Dedifferentiated amniotic fluid mesenchymal stem cell (primary cell): ENCODE results near the gene KCNMA1.

Experiments used
- DNase-seq: peaks from one replicate; pipeline ENCODE4 v3.0.0-alpha.2; 2016; ENCODE audit errors: extremely low spot score

The KCNMA1 gene

DNA sequence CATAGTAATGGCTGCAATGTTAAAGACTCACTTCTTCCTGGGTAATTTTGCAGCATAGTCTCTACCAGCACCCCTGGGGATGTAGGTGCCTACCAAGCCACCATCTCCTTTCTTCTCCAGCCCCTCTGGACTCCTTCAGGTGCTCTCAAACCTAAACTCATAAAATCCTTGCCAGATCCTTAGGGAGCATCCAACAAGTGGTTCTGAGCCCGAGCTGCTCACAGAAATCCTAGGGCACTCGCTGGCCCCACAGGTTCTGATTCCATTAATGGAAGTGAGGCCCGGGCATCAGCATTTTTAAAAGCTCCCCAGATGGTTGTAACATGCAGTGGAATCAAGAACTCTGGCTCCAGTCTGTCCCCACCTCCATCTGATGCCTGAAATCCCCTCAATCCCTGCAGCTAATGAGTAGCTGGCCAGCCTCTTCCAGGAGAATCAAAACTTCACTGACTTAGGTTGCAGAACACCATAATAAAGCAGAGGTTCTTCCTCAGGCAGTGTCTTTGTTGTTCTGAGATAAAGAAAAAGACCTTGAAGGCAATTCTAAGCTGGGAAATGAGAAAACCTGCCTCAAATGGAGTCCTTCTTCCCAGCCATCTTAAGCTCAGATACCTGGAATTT, 336.8 kb downstream of the KCNMA1 start:
- no peak for DNase-seq

DNA sequence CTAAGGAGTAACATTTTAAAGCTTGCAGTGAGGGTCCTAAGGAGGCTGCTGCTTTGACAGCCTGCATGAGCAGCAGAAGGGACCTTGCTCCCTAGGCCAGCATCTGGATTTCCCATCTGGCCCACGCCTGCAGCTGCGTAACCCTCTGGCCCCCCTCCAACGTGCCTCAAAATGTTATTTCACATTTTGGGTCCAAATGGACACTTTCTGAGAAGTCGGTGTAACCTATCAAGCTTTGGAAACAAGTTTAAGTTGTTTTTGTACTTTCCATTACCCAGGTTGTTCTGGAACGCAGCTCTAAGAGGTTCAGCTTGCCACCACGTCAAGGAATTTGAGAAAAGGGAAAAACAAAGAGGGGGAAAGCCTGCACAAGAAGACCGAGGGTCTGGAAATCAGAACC, 338.3 kb downstream of the KCNMA1 start:
- DNase-seq: no peak

DNA sequence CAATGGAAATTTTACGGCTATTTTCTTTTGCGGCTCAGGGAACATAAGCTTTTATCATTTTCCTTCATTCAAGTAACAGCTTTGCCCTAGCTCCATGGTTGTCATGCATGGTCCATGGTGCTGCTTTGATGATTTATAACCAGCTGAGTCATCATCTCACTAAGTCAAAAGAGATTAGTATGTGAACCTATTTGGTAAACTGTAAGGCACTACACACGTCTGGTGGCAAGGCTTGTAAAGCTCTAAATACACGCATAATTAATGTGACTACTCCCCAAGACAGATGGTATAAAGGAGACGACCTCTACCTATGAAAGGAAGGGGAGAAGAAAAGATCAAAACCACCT, 340.2 kb downstream of the KCNMA1 start:
- no peak for DNase-seq

DNA sequence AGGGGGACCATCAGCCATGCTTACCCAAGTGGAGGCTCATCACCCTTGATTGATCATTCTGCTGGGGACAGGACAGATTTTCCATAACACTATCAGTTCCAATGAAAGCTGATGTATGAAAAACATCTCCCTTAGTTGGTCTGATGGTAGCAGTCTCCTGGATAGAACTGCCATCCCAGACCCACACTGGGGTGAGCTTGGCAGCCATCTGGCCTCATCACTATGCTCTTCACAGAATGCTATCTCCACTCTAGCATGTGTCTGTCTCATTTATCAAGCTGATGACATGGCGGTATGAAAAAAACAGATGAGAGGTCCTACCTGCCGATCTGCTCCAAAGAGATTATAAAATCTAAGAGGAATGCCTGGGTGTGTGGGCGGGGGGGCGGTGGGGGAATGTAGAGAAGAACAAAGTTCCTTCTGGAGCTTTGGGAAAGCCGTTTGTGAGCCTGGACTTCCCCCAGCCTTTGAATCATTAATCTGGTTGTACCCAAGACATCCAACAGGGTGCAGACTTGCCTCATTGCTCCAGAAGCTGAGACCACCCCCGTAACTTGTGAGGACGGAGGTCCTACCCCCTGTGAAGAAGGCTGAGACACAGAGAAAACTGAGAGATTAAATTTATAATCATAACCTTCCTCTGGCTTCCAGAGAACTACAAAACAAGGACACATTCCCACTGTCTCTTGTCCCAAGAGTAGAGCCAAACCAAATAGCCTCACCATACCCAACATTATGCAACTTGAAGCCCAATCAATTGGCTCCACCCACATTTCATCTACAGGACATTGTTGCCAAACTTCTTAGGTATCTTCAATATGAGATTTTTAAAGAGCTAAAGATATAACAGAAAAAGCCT, 340.8 kb downstream of the KCNMA1 start:
- no peak for DNase-seq

DNA sequence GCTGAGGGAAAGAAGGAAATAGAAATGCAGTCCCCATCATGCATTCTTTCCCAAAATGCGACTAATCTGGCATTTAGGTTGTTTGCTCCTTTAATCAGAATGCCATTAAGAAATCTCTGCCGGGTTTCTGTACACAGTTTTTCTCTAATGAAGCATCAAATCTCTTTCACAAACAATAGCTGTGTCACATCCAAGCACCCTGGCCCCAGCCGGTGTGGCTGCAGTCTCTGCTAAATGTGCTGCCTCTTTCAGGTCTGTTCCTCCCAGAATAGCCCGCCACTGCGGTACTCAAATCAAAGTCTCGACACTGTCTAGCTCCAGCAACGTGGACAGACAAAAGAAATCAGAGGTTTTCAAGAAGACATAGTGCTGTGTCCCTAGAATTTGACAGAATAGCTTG, 343.8 kb downstream of the KCNMA1 start:
- DNase-seq: no peak

DNA sequence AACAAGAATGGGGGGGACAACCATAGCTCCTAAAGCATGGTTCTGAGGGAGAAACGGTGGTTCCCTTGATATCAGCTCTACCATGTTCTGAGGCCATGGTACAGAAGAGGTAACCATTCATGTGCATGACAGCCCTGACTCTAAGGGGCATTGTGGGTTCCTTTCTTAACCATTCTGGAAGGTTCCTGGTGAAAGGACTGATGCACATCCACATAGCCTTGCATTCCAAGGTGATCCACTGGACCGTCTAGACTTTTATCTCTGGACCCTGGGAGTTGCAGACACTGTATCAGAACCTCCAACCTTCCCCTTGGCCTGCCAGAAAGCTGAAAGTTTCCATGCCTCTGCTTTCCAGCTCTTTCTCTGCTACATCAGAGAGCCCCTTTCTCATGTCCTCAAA, 344.3 kb downstream of the KCNMA1 start:
- no peak for DNase-seq

DNA sequence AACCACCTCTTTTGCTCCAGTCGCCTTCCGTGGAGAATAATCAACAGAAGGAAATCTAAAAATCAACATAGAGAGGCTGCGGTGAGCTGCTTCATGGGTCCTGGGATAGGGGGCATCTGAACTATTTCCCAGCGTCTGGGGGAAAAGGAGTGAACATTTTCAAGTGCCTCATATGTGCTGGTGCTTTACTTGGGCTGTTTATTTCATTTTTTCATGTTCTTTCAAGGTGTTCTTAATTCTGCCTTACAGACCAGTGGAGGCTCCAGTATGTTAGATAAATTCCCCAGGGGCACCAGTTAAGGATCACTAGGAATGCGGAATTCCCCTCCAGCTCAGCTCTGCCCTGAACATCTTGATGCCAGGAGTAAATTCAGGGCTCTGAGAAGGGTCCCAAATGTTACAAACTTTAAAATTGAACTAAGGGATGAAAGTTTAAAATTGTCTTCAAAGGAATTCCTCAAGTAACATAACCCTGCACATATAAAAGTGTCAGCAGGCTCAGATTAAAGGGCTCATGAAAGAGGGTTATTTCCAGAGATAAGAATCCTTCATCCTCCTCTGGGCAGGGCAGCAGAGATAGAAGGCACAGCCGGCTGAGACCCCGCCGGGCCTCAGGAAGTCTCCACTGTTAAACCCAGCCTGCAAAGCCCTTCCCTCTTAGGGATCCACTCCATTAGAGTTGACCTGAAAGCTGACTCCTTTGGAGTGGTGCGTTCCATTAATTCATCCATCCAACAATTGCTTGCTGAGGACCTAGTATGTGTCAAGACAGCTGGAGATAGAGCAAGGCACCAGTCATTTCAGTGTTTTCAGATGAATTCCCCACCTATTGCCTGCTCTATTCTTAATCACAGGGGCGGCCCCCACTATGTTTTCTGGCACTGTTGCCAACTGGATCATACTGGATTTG, 345.8 kb downstream of the KCNMA1 start:
- DNase-seq: peak; percentile 18

DNA sequence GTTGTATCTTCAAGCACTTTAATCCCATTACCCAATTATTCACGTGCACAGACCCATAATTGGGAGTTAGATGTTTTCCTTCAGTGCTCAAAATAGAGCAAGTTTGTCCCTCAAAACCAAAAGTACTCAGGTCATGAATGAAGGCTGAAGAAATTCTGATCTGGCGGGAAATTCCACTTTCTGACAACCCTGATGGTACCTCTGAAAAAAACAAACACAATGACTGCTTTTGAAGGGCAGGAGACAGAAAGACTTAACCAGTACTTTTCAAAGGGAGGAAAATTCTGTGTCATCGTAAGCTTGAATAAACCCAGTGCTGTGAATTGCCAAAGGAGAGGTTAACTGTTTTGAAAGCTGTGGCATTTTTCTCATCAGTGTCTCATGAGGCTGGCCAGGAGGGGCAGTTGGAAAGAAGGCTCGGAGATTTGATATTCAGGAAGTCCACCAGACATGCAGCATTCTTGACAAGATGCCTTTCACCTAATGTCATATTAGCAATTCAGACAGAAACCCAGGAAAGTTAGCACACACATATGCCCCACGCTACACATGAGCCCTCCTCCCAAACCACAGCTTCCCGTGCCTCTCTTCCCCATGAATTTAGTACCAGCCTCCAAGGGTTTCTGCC, 347.0 kb downstream of the KCNMA1 start:
- peak; percentile 85 for DNase-seq

DNA sequence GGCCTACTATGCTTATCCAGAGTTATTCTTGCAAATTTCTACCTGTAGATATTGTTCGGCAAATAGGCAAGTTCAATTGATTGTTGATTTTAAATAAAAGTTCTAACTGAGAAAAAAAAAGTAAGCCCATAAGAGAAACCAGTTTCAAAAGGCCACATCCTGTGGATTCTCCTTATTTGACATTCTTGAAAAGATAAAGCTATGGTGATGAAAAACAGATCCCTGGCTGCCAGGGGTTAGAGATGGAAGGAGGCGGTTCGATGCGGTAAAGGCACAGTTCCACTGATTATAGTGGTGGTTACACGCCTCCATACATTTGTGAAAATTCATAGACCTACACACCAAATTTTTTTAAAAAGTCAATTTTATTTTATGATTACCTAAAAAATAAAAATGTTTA, 347.8 kb downstream of the KCNMA1 start:
- no peak for DNase-seq

DNA sequence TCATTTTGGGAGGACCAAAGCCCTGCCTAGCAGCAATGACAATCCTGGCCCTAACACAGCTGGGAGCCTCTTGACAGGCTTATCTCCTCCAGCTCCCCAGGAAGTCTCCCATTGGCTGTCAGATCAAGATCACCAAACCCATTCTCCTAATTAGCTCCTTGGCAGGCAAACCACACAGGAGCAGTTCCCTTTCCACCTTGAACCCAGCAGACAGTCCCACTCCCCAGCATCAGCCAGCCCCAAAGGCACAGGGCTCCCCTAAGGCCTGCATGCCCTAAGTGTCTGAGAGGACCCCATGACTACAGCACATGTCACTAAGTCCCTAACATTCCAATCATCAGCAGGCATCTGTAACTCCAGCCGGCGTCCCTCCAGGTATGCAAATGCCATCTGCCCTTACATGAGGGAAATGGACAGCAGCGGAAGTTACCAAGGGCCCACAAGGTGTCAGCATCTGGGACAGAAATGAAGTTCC, 348.5 kb downstream of the KCNMA1 start:
- DNase-seq: no peak

DNA sequence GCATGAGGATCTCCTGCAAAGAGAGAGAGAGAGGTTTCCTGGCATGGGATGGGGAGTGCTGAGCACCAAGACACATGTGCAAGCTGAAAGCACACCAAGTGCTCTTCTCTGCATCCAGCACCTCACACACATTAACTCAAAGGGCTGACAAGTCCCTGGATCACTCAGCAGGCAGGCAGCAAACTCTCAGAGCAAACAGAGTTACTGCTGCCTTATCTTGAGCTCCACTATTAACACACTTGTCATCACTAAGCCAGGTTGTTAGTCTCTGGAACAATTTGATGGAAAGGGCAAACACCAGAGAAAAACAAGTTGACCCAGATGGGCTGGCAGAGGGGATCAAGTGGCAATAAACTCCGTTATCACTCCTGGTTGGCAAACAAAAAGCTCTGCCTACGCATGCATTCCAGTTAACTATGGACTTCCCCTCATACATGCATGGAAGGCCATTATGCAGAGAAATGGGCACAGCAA, 349.9 kb downstream of the KCNMA1 start:
- DNase-seq: no peak

DNA sequence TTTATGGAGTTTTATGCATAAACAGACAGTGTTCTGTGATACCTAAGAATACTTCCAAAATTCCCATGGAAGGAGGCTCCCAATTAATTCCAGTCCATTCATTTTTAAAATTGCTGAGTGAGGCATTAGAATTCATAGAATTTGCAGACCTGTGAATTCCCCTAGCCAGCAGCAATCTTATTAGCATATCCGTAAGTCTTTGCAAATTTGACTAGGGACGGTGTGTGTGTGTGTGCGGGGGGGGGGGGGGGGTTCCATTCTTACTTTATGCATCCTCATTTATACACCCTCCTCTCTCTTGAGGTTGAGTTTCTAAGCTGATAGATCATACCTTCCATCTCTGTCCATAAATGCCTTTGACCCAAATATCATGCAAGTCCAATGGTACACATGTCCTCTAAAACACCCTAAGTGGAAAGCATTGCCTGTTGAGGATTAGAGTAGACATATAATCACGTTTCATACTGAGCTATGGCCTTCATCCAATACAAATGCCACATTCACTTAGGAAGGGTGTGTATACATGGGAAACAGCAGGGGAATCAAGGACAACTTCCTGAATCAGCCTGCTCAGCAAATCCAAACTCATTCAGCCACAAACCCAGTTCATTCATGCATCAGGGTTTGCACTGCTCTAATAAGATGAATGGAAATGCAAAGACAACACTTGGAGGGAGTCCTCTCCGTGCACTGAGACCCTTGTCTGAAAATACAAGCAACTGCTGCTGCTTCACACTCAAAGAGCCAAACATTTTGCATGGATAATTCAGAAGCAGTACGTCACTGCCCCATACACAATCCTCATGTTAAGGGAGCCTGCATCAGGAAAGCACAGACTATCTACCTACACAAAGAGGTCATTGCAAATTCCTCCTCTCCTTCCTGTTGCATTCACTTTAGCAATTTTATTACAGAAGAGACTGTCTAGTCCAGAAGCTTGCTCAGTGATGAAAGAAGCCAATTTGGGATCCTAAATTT, 350.8 kb downstream of the KCNMA1 start:
- DNase-seq: peak; percentile 30

DNA sequence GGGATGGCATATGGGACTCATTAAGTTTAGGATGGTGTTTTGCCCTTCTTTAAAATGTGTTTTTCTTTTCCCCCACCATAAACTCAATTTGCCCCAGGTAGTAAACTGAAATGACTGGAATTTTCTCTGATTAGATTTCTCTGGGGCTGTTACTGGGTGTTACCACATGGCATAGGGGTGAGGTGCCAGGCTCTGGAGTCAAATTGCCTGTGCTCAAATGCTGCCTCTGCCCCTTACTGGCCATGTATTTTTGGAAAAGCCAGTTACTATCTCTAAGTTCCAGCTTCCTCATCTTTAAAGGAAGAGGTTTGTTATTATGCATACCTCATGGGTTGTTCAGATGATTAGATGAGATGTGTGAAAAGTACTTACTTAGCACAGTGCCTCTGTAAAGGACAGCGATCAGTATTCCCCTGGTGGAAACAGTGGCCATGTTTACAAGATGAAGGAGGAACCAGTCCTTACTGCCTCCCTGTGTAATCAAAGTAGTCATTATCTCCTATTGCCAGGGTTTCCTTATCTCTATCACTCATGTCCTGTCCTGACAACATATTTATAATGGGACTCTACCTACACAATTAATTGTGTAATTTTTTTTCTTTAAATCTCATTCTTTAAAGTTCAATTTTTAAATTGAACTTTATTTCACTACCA, 352.0 kb downstream of the KCNMA1 start:
- no peak for DNase-seq

DNA sequence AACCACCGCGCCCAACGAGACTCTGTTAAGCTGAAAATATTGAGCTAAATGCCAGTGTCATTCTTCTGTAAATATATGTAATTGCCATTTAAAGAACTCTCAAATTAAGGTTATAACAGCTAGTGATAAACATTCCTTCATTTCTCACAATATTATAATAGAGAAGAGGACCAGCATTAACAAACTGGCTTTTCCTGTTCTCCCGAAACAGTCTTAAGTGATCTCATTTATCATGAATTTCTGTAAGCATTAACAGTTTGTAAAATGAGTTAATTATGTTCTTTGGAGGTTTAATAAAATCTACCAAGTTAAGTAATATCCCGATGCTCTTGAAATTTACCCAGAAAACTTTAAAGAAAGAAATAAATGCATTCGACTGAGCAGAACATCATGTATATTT, 352.8 kb downstream of the KCNMA1 start:
- DNase-seq: no peak

DNA sequence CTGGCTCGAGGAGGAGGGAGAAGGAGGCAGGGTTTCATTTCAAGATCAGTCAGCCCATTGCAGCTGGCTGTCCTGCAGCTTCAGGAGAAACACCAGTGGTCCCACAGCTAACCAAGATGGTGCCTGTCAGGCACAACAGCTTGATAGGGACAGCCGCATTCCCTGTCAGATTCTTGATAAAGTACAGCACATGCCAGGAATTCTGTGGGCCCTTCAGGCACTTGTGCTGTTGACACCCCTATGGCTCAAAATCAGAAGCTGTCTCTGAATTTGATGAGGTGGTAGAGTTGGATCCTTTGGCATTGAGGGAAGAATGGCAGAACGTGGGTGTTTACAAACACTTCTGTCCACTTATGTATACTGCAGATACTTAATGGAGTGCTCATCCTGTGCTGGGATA, 354.3 kb downstream of the KCNMA1 start:
- no peak for DNase-seq

DNA sequence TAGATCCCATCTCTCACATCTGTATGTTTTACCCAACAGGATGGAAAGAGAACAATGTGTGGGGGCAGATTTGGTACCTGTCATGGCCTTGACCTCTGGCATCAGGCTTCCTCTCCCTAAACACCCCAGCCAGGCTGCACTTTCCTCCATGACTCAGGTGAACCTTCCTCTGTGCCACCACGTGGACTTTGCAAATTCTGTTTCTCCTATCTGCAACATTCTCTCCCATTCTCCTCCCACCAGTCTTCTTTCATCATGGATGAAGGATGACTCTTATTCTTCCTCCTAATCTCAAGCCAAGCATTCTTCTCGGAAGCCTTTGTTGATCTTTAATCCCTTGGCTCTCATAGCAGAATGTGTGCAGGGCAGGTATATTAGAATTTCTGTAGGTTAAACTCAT, 355.4 kb downstream of the KCNMA1 start:
- DNase-seq: no peak

DNA sequence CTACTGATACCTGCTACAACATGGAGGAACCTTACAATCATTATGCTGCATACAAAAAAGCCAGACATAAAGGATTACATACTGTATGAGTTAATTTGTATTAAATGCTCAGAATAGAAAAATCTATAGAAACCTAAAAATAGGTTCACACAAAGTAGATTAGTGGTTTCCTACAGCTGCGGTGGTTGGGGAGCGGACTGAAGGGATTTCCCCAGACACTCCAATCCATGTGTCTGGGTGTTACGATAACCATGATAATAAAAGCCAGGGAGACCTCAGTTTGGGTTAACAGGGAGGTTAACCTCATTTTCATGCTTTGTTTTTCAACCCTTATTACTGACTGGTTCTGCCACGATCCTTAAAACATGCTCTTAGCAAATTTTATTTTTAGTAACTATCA, 355.9 kb downstream of the KCNMA1 start:
- DNase-seq: no peak

DNA sequence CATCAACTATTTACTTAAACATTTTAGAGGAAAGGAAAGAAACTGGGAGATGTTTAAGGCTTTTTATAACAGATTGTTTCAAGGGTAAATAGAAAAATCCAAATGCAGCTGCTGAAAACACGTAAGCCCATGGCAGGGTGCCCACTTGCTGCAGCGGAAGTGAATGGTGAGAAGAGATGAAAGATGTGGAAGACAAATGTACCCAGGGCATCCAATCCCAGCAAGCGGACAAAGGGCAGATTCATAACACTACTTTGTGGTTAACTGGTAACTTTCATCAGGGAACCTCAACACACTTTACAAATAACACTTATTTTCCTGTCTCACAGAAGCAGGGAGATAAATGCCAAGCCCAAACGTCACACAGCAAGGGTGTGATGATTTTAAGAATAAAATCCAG, 358.4 kb downstream of the KCNMA1 start:
- DNase-seq: no peak

DNA sequence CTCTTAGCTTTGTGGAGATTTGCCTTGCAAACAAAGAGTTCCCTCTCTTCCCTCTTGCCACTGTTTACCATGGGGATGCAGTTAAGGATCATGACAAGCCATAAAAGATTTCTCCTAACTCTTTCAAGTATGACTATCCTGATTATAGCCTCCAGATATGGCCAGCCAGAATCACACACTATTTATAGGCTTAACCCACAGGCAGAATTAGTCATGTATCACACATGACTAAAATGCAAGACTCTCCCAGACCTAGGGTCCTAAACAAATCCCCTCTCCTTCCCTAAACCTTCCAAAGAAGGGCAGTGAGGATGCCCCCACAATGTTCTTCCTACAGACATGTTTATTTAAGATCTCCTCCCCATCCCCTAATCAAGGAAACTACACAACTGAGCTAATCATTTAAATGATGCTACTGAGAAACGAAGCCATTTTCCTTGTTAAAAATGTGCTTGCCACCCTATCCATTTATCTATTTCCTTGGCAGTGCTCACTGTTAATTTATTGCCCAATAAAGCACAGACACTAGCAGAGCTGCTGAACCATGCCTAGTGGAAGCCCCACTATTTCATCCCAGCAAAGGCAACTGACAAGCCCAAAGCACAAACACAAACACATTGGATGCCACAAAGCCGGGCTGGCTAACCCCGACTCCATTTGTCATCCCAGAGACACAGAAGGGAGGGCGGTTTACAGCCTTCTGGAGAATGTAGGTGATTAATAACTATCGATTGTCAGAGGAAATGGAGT, 363.4 kb downstream of the KCNMA1 start:
- DNase-seq: peak; percentile 28
